Activated CD4-positive, alpha-beta T cell treated with anti-CD3 and anti-CD28 coated beads for 4 hours (primary cell): Measurements from ENCODE around the gene LEKR1.

Experiments used
- DNase-seq, 2 donors: peaks; one replicate each; pipeline ENCODE4 v3.0.0-alpha.2; 2020

LEKR1 gene

GRCh38 chr3:157001221-157001957 lies 175.2 kb downstream of the LEKR1 start:
- DNase-seq: no peak

GRCh38 chr3:157021679-157022078 lies 195.5 kb downstream of the LEKR1 start:
- no peak for DNase-seq

DNA sequence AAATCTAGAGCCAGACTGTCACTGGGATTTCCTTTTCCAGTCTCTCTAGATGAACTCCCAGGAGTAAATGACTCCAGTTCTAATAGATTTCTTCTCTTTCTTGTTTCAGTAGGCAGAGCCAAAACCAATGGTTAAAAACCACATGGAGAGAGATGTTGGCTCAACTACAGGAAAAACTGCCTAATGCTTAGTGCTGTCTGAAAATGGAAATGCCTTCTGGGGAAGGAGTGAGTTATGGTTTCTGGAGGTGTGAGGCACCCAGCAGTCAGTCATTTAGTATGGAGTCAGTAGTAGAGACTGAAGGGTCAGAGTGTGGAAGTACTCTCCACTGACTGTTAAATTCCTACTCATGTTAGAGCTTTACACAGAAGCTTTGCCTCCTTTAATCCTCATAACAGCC lies 197.1 kb downstream of the LEKR1 start:
- no peak for DNase-seq

GRCh38 chr3:157026091-157026490 lies 199.9 kb downstream of the LEKR1 start:
- no peak for DNase-seq

DNA sequence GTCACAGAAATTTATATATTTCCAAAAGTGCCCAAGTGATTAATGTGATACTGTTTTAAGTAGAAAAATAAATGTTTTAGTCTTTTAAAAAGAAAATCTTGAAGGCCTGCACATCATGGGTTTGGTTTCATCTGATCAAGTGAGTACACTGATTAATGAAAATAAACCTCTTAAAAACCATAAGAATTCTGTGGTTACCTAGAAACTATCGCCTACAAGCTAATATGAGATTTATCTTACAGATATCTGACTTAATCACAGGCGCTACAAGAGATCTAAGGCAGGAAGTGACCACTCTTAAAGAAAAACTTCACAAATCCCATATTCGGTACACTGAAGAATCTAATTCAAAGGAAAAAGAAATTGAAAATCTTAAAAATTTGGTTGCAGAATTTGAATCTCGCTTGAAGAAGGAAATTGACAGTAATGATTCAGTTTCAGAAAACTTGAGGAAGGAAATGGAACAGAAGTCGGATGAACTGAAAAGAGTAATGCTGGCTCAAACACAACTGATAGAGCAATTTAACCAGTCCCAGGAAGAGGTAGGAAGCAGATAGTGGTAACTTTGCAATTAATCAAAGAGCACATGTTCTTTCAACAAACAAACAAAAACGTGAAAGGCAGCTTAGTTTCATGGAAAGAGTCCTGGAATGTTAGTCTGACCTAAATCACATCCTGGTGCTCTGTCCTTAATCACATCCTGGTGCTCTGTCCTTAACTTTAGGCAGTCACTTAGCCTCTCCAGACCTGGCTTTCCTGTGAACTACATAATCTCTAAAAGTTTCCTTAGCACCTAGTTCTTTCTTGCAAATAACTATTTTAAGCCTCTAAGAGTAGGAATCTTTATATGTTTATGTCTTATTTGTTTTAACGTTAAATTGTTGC lies 201.9 kb downstream of the LEKR1 start:
- no peak for DNase-seq

GRCh38 chr3:157029365-157029790 lies 203.2 kb downstream of the LEKR1 start:
- no peak for DNase-seq

DNA sequence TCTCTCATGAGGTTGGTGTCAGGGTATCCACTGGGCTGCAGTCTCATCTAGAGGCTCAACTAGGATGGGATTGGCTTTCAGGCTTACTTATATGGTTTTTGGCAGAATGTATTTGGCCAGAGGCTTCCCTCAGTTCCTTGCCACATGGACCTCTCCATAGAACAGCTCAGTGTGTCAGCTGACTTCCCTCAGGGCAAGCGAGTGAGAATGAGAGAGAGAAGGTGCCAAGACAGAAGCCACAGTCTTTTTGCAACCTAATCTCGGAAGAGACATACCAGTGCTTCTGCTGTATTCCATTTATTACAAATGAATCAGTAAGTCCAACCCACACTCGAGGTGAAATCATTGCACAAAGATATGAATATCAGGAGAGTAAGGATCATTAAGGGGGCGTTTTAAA lies 204.6 kb downstream of the LEKR1 start:
- DNase-seq: no peak

DNA sequence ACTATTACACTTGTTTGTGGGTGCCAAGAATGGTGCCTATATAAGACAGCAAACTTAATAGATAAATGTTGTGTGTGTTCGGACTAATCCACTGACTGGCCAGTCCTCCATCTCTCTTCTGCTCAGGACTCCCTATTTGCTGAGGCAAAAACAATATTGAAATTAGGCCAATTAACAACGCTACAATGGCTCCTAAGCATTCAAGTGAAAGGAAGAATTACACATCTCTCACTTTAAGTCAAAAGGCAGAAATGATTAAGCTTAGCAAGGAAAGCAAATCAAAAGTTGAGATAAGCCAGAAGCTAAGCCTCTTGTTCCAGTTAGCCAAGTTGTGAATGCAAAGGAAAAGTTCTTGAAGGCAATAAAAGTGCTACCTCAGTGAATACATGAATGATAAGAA lies 206.8 kb downstream of the LEKR1 start:
- DNase-seq: no peak

GRCh38 chr3:157040456-157040855 lies 214.3 kb downstream of the LEKR1 start:
- no peak for DNase-seq

DNA sequence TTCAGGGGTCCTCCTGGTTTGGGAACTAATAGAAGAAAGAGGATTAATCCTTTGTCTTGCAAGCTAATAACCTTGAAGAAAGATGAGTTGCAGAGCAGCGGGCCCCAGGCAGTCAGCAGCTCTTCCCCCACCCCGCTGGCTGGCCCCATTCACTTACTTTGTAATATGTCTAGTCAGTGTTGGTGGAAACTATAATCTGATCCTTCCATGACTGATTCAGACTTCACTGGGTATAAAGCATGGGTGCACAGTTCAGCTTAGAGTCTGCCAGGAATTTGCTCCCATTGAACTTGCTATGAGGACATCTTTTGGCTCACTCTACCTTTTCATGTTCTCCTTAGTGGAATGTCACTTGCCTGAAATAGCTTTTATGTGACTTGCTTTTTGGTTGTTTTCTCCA lies 216.1 kb downstream of the LEKR1 start:
- DNase-seq: no peak

DNA sequence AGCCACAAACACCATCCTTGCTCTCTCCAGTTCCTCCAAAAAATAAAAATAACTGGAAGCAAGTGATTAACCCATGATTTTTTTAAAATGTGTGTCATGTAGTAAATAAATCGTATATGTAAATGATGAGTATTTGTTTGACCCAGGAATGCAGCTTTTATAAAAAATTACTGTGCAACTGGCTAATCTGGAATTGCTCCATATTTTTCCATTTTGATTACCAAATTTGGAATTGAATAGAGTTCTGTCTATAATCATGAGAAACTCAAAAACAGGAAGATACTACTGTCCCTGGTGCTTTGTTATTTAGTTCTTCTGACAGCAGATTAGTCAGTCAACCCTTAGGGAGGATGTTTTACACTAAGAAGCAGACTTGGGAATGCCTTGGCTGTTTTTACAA lies 217.6 kb downstream of the LEKR1 start:
- no peak for DNase-seq

GRCh38 chr3:157045238-157045850 lies 219.2 kb downstream of the LEKR1 start:
- DNase-seq: no peak

DNA sequence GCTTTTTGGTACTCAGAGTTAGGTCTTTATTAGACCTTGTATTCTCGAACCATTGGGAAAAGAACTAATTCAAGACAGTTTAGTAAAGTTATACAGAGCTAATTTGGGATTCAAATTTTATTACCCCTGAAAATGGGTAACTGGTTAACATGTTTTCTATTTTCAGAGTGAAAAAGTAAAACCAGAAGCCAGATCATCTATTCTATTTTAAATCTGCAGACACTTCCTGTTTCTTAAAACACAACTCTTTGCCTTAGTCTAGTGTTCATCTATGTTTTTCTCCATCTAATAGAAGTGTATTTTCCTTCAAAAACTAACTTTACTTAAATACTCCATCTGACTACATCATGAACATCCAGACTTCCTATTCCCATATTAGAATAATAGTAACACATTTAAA lies 220.4 kb downstream of the LEKR1 start:
- DNase-seq: no peak

DNA sequence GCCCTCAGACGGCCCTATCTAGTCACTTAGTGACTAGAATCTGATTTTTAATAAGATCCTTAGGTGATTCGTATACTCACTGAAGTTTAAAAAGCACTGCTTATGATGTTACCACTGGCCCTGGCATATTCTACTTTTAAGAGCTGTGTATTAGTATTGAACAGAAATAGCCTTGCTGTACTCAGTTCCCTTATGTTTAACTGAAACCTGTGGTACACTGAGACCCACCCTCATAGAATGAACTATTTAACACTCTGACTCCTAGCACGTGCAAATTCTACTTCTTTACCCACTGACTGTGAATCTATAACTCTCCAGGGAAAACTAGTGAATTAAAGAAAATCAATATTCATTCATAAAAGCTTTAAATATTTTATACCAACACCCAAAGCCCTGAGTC lies 224.9 kb downstream of the LEKR1 start:
- DNase-seq: no peak

DNA sequence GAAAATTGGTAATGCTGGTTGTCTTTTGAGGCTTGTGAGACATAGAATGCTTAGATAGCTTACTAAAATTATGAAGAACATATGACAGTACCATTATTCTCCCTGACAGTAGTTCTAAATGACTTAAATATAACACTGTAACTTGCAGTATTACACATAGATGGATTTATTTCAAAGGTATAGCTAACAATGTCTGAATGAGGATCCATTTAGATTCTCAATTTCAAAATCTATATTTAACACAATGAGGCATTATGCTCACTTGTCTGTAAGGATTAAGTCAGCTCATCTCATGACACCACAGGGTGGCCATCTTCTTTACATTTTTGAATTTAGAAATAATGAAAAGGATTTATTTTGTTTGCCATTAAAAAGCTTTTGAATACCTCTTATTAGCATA lies 225.4 kb downstream of the LEKR1 start:
- no peak for DNase-seq

DNA sequence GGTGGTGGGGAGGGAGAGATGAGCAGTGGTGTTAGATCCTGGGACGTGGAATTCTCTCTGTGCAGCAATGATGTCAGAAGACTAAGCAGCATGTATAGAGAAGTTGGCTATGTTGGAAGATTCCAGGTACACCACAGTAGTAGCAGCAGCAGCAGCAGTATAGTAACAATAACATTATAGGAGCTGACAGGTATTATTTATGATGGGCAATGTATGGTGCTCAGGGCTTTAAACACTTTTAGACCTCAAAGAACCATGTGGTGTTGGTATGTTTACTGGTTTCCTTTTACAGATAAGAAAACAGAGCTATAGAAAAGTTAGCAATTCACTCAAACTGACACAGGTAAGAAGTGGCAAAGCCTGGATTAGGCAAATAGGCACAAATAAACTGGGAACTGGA lies 229.9 kb downstream of the LEKR1 start:
- DNase-seq: no peak

- DNase-seq: no peak
Observed at GRCh38 chr3:157058392-157059071, 232.4 kb downstream of the LEKR1 start.

GRCh38 chr3:157059181-157059580 lies 233.0 kb downstream of the LEKR1 start:
- DNase-seq: no peak

DNA sequence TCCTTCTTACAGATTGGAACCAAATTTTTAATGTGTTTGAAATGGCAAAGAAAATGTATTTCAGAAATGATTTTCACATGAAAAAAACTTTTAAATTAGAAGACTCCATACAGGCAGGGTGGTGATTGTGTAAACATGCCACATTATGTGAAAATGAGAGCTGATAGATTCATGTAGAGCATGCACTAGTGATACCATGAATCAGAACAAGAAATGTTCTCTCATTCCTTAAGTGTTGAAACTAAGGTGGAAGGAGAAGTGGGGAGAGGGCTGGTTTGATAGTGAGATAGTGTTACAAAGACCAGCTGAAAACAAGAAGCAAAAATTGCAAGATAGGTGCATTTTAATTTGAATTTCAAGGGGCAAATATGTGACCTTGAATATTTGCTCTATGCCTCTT lies 233.5 kb downstream of the LEKR1 start:
- no peak for DNase-seq

GRCh38 chr3:157061265-157061664 lies 235.1 kb downstream of the LEKR1 start:
- no peak for DNase-seq

DNA sequence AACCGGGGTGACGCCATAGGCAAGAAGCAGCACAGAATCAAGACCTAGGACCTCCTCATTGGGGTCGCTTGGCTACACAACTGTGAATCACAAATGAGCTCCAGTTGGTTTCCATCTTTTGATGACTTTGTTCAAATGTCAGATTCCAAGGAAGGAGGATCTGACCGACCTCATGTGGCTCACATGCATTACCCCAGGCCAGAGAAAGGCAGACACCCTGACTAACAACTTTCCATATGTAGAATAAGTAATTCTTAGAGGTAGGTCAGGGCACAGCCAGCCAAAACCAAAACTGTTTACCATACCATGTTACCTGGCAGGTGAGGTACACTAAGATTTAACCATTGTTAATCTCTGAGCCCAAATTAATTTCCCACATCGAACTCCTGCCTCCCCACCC lies 237.3 kb downstream of the LEKR1 start:
- no peak for DNase-seq

GRCh38 chr3:157063926-157064325 lies 237.8 kb downstream of the LEKR1 start:
- DNase-seq: no peak

DNA sequence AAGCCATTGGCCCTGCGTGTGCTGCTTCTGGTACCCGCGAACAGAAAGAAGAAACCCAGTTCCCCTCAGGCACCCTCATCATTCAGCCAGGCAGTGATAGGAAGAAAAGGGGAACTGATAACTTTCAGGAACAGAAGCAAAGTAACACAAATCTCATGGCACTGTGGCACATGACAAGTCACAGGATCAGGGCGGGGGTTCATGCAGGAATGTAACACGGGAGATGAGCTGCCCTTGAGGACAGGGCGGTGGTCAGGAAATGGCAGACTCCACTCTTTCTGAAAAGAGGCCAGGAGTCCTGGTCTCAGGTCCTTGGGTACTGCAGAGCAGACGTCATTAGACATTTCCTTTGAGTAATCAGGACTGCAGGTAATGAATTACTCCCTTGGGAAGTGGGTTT lies 238.2 kb downstream of the LEKR1 start:
- DNase-seq: no peak
